RWPE1 (cell line): Measurements from ENCODE around the gene DLX3.

Experiments
- CTCF ChIA-PET: fragments of 350-600 bp; sonication (Branson Sonifier 250); formaldehyde crosslinking; extraction: SDS; loops from one replicate; lab custom pipeline; 2021; lab: Yijun Ruan, JAX
- POLR2A ChIA-PET: fragments of 400-600 bp; formaldehyde crosslinking; extraction: SDS; loops from one replicate; lab custom pipeline; 2020; ENCODE audit warnings: antibody characterized with exemption; ENCODE audit not compliant: low non-redundant PET; lab: Yijun Ruan, JAX
- DNase-seq: peaks from one replicate; pipeline ENCODE4 v3.0.0; 2012; ENCODE audit warnings: low spot score
- H3K27ac ChIP-seq: fragments of 450-650 bp; 2 replicates; pipeline ENCODE4 v1.5.1; 2017
- CTCF ChIP-seq: fragments of 450-650 bp; conservative IDR thresholded peaks from 2 replicates; pipeline ENCODE4 v1.5.1; 2017; ENCODE audit warnings: low read depth, mild to moderate bottlenecking

Gene DLX3

DNA sequence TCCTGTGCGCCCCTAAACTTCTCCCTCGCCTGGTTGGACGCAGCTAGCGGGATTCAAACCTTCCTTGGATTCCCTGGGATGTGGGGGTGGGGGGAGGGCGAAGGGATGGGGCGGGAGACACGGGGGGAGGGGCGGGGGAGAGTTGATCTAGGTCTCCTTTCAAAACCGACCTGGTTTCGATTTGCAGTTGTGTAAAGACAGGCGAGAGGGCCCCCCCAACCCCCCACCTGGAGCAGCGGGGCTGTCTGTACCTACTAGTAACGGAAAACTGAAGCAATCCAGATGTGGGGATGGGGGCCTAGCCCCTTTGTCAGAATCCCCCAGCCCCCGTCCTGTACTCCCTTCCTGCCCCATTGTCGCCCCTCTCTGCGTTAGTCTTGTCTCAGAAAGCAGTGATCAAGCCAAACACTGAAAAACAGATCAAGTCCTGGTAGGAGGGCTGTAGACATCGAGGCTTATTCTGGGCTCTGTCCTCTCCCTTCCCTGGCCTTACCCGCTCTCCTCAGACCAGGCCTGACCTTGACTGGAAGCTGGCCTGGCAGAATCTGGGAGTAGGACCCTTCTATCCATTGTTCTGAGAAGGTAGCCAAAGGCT, 25.1 kb downstream of the DLX3 start:
- peak overlapping the region; percentile 85 for H3K27ac ChIP-seq
- DNase-seq, result no peak
- POLR2A ChIA-PET, result no interaction called here
- TF ChIP-seq CTCF, result no peak
- CTCF ChIA-PET, result interaction anchor here (0.7 to 1.0 kb wide), 2 partner anchors 27 to 89 kb away, joined by 3 to 5 read pairs; no protein-coding TSS in a partner anchor

GRCh38 chr17:49969134-49969759, 25.8 kb downstream of the DLX3 start, which contains the start of gene DLX4:
TSS of gene DLX4 (plus strand) at chr17:49969190. CDS start at chr17:49969469, 279 bp downstream.
- ChIA-PET CTCF (no interaction called here), POLR2A (no interaction called here)
- peak within 1 kb of the TSS; percentile 85 for H3K27ac ChIP-seq
- peak; percentile 87 for DNase-seq
- TF ChIP-seq CTCF, result no peak

DNA sequence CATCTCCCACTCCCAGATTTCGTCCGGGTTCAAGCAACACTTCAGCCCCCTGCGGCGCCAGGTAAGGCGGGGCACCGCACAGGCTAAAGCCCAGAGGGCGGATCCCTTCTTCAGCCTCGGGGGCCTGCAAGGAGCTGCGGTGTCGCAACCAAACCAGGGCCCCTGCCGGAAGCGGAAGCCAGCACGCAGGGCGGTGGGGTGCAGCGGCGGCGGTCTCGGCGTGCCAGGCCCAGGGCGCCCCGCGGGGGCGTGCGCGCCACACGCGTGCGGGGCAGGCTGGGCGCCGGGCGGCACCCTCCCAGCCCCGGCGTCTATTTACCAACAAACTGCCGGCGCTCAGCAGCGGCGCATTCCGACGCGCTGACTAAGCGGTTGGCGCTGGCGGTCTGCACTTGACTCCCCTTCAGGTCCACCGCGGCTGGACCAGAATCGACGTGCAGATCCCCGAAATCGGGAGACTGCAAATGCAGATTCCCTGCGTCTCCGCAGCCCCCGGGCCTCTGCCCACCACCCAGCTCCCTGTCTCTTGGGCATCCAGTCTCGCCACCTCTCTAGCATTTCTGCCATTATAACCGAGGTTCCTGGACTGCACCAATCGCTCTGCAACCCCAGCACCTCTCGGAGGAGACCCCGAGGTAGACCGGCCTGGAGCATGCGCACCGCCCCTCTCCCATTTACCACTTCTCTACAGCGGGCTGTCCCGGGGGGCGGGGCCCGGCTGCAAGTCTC, 26.5 kb downstream of the DLX3 start:
- peak; percentile 87 for DNase-seq
- H3K27ac ChIP-seq, result peak overlapping the region; percentile 85
- TF ChIP-seq CTCF, result no peak; the same call in 1 of the 2 replicates
- CTCF ChIA-PET, result interaction anchor here (0.6 kb wide), 1 partner anchor 28 kb away, joined by 3 read pairs; no protein-coding TSS in a partner anchor
- POLR2A ChIA-PET, result interaction anchor here (0.7 kb wide), 1 partner anchor 26 kb away, joined by 3 read pairs; the partner anchor contains the start of gene DLX3

DNA sequence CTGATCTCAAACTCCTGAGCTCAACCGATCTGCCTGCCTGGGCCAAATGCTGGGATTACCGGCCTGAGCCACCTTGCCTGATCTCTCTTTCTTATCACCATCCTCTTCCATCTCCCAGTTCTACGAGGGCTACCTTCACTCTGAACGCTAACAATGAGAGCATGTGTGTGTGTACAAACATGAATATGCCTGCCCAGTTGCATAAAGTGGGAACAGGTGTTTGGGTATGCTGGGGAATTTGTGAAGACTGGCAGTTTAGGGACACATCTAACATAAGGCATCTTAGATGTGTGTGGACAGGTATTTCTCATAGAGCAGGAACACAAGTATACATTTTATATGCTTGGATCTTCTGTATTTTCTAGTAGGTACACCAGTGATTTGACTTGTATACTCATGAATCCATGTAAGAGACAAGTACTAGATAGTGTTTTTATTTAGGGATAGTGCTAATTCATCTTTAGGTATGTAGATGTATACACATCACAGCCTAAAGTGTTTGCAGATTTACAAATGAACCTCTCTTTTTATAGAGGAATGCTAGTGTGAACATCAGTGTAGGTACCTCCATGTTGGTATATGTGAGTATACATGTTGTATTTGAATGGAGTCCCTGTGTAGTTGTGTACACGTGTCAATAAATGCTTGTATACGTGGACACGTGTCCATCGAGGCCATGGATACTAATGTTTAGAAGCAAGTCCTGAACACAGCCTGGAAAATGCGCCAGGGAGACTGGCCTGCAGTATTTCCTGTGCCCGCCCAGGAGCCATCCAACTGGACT, 27.2 kb downstream of the DLX3 start:
- CTCF ChIA-PET, result interaction anchor here (0.6 to 0.7 kb wide), 2 partner anchors 10 to 43 kb away, joined by 3 read pairs; no protein-coding TSS in a partner anchor
- DNase-seq, result no peak
- POLR2A ChIA-PET, result no interaction called here
- TF ChIP-seq CTCF, result no peak
- peak overlapping the region; percentile 85 for H3K27ac ChIP-seq

DNA sequence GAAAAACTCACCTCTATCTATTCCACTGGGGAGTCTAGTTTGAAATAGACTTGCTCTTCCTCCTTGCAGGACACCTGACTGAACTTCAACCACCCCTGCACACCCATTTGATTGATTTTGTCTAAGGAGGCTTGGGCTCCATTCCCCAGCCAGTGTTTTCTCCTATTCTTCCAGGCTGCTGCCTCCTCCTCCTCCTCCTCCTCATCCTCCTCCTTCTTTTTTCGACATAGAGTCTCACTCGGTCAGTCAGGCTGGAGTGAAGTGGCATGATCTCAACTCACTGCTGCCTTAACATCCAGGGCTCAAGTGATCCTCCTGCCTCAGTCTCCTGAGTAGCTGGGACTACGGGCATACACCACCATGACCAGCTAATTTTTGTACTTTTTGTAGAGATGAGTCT, 27.8 kb downstream of the DLX3 start:
- DNase-seq, result no peak
- ChIA-PET CTCF (interaction anchor here (0.6 to 1.4 kb wide), 3 partner anchors 11 to 44 kb away, joined by 3 to 5 read pairs (median 3); no protein-coding TSS in a partner anchor), POLR2A (no interaction called here)
- no peak for TF ChIP-seq CTCF
- H3K27ac ChIP-seq, result no peak overlapping the region
